ENCODE data around the gene CASKIN1.

GRCh38 chr16:2176047-2176446 lies 20.4 kb downstream of the CASKIN1 start:
- TF ChIP-seq CTCF (IDR thresholded peaks at IDR 0.05 in 2 of 3, conservative IDR thresholded peaks at IDR 0.05 in 1 of 3; ENCODE audit: borderline replicate concordance in 1 of 3, insufficient read depth in 1 of 3, low read depth in 2 of 3, low read length in 2 of 3): no peak
- TF ChIP-seq MAX (IDR thresholded peaks at IDR 0.05): no peak
- TF ChIP-seq EGR1 (IDR thresholded peaks at IDR 0.05; ENCODE audit: low read depth): no peak
- no peak for TF ChIP-seq TCF7L2 (IDR thresholded peaks at IDR 0.05; ENCODE audit: borderline replicate concordance, extremely low read depth, insufficient read depth, insufficient read length)
- TF ChIP-seq POLR2AphosphoS5 (IDR thresholded peaks at IDR 0.05; ENCODE audit: low read depth, low read length): no peak
- no peak for TF ChIP-seq SRF (IDR thresholded peaks at IDR 0.05; ENCODE audit: low read depth)
- TF ChIP-seq, protein P1, sequence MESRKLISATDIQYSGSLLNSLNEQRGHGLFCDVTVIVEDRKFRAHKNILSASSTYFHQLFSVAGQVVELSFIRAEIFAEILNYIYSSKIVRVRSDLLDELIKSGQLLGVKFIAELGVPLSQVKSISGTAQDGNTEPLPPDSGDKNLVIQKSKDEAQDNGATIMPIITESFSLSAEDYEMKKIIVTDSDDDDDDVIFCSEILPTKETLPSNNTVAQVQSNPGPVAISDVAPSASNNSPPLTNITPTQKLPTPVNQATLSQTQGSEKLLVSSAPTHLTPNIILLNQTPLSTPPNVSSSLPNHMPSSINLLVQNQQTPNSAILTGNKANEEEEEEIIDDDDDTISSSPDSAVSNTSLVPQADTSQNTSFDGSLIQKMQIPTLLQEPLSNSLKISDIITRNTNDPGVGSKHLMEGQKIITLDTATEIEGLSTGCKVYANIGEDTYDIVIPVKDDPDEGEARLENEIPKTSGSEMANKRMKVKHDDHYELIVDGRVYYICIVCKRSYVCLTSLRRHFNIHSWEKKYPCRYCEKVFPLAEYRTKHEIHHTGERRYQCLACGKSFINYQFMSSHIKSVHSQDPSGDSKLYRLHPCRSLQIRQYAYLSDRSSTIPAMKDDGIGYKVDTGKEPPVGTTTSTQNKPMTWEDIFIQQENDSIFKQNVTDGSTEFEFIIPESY (IDR thresholded peaks at IDR 0.05; ENCODE audit: extremely low read depth, insufficient replicate concordance, low read length): no peak
- no peak for TF ChIP-seq POLR2A (IDR thresholded peaks at IDR 0.05; ENCODE audit: borderline replicate concordance, extremely low read depth, insufficient read depth, insufficient read length)
- no peak for TF ChIP-seq EZH2 (IDR thresholded peaks at IDR 0.05)
- no peak for TF ChIP-seq SP1 (IDR thresholded peaks at IDR 0.05; ENCODE audit: low read depth)
